ENCODE data around the gene SLC35D1. TPM values are rescaled to one million over a fixed set of nuclear protein-coding genes. Genes with fewer than 3 reads are reported as not detected.

The SLC35D1 gene
- total and polyA plus RNA-seq, 2 of the 8 experiments (the other 6 are each of a cell fraction or from before 2014, with no cell fraction given): 1.2 to 2.7 TPM

- no peak overlapping the region for H3K27ac ChIP-seq (ENCODE audit: low read depth, low read length)
Measured at GRCh38 chr1:67051196-67051595, 2.8 kb downstream of the SLC35D1 start.

More at GRCh38 chr1:67051196-67051595, 2.8 kb downstream of the SLC35D1 start:
- Histone ChIP-seq H3K56ac (replicated peaks; ENCODE audit: insufficient read length, low read depth, low read length) (no peak overlapping the region), H3K9ac (replicated peaks in 1 of 4; ENCODE audit: extremely low read depth in 1 of 4, low read depth in 3 of 4, low read length in 3 of 4) (no peak overlapping the region), H3K4me2 (ENCODE audit: insufficient read depth in 1 of 2, low read depth in 2 of 2, low read length in 2 of 2) (no peak overlapping the region), H4K8ac (ENCODE audit: extremely low read depth, insufficient read depth, low read length) (no peak overlapping the region), H3K4me1 (replicated peaks in 1 of 4; ENCODE audit: control insufficient read depth in 3 of 4, insufficient read depth in 4 of 4, low read length in 3 of 4) (peaks cover 0 to 4% (median 2%) of the 10 kb centered on the region in 4 experiments; a peak in 1 of 7 replicates), H2BK12ac (ENCODE audit: low read depth, low read length) (no peak overlapping the region), H3K14ac (ENCODE audit: insufficient read length) (no peak overlapping the region), H3K23me2 (ENCODE audit: low read depth, low read length) (peaks cover 7% of the 10 kb centered on the region), H2AFZ (ENCODE audit: low read length) (no peak overlapping the region), H2BK20ac (ENCODE audit: low read length) (no peak overlapping the region), H3K9me3 (ENCODE audit: insufficient read depth in 2 of 2, low read depth in 1 of 2, low read length in 1 of 2) (no peaks in the 10 kb centered on the region), H4K5ac (ENCODE audit: insufficient read length, low read depth, low read length) (no peak overlapping the region), H3K27me3 (replicated peaks in 1 of 4; ENCODE audit: control insufficient read depth in 3 of 4, extremely low read depth in 1 of 4, insufficient read depth in 3 of 4, low read length in 3 of 4) (no peaks in the 10 kb centered on the region; a peak in 1 of 7 replicates), H2BK5ac (ENCODE audit: low read depth, low read length) (no peak overlapping the region), H2AK5ac (ENCODE audit: low read depth, low read length) (no peak overlapping the region), H3K23ac (ENCODE audit: insufficient read length) (no peak overlapping the region), H2BK120ac (replicated peaks; ENCODE audit: low read depth, low read length) (no peak overlapping the region), H2BK15ac (ENCODE audit: low read length) (no peak overlapping the region), H3K36me3 (ENCODE audit: control insufficient read depth in 2 of 4, insufficient read depth in 4 of 4, low read length in 3 of 4) (peaks cover 0 to 8% (median 0%) of the 10 kb centered on the region in 4 experiments; a peak in 1 of 8 replicates), H3K79me2 (ENCODE audit: control insufficient read depth in 1 of 2, insufficient read depth in 2 of 2, low read length in 2 of 2) (no peaks in the 10 kb centered on the region; a peak in 1 of 4 replicates), H3K18ac (ENCODE audit: extremely low read depth, low read length) (no peak overlapping the region), H4K91ac (replicated peaks; ENCODE audit: insufficient read length, low read length) (no peak overlapping the region), H3K4me3 (ENCODE audit: extremely low read depth in 1 of 4, insufficient read depth in 2 of 4, low read depth in 3 of 4, low read length in 4 of 4) (no peak overlapping the region), H3K79me1 (ENCODE audit: low read depth, low read length) (no peaks in the 10 kb centered on the region), H4K20me1 (replicated peaks in 1 of 2; ENCODE audit: control insufficient read depth in 1 of 2, insufficient read depth in 2 of 2, low read length in 2 of 2) (peaks cover 0 to 4% of the 10 kb centered on the region in 2 experiments), H3K4ac (replicated peaks; ENCODE audit: insufficient read length, low read depth, low read length) (no peak overlapping the region)
- TF ChIP-seq CBX8 (IDR thresholded peaks at IDR 0.05; ENCODE audit: borderline replicate concordance, low read depth, low read length): no peak
- ChIA-PET CTCF (ENCODE audit: partially characterized antibody) (interaction anchor here (1.0 to 5.6 kb wide), 2 partner anchors 10 to 98 kb away, joined by 3 to 25 read pairs; no protein-coding TSS in a partner anchor), POLR2A (ENCODE audit: partially characterized antibody) (no interaction called here)
- WGBS, 2 experiments (ENCODE audit: extremely low coverage in 1 of 2, insufficient coverage in 1 of 2, insufficient read length in 1 of 2, insufficient replicate concordance in 2 of 2, low coverage in 1 of 2, low lambda C conversion rate in 2 of 2, missing lambda C conversion rate in 1 of 2): 69% methylated on average over 4 of the region's 4 CpGs; no CpG with 5 or more reads in 1 of the 2 experiments
- DNase-seq (ENCODE audit: low read depth in 1 of 2, low spot score in 2 of 2) (no peak), FAIRE-seq (no peak)
